ENCODE measurements around the gene RPTOR. TPM values are rescaled to one million over a fixed set of nuclear protein-coding genes. Genes with fewer than 3 reads are reported as not detected.

RPTOR gene
- total and polyA plus RNA-seq, 4 donors = 12.4 to 46.1 (median 29.7) TPM

GRCh38 chr17:80918731-80919130 is 374.1 kb downstream of the RPTOR start:
- H3K4me1 ChIP-seq (ENCODE audit: control insufficient read depth in 5 of 5, insufficient read depth in 5 of 5, low read length in 5 of 5) = peaks cover 0 to 8% (median 0%) of the 10 kb centered on the region in 5 donors
- ATAC-seq (ENCODE audit: insufficient read depth, low FRiP score) (no peak), DNase-seq (no peak)
- 90 to 95% methylated on average over 15 of the region's 15 CpGs for WGBS, 2 donors
- no peak overlapping the region for H3K4me3 ChIP-seq
- H3K27ac ChIP-seq (ENCODE audit: low read depth in 1 of 2, low read length in 1 of 2) = no peak overlapping the region
- no peaks in the 10 kb centered on the region for H3K27me3 ChIP-seq (ENCODE audit: control insufficient read depth in 3 of 3, insufficient read depth in 3 of 3, low read length in 2 of 3)
- H3K36me3 ChIP-seq (ENCODE audit: control insufficient read depth in 4 of 4, insufficient read depth in 4 of 4, low read length in 4 of 4) = peaks cover 0 to 35% (median 3%) of the 10 kb centered on the region in 4 donors
- no peaks in the 10 kb centered on the region for H3K9me3 ChIP-seq (ENCODE audit: control insufficient read depth in 4 of 4, insufficient read depth in 3 of 4, low read length in 3 of 4)
- H3K9ac ChIP-seq (ENCODE audit: insufficient read depth in 1 of 2, low read length in 2 of 2) = no peak overlapping the region
- TF ChIP-seq CTCF (IDR thresholded peaks at IDR 0.05; ENCODE audit: control extremely low read depth, extremely low read depth) = no peak

GRCh38 chr17:80919331-80920311 is 375.0 kb downstream of the RPTOR start:
- peaks cover 0 to 8% (median 0%) of the 10 kb centered on the region in 5 donors for H3K4me1 ChIP-seq (ENCODE audit: control insufficient read depth in 5 of 5, insufficient read depth in 5 of 5, low read length in 5 of 5)
- no peak for DNase-seq
- H3K27ac ChIP-seq (ENCODE audit: low read depth in 1 of 2, low read length in 1 of 2) = peak overlapping the region in 1 of 2 donors; percentile 0
- no peak for TF ChIP-seq CTCF (IDR thresholded peaks at IDR 0.05; ENCODE audit: control extremely low read depth, extremely low read depth)
- no peak overlapping the region for H3K9ac ChIP-seq (ENCODE audit: insufficient read depth in 1 of 2, low read length in 2 of 2)
- H3K27me3 ChIP-seq (ENCODE audit: control insufficient read depth in 3 of 3, insufficient read depth in 3 of 3, low read length in 2 of 3) = no peaks in the 10 kb centered on the region
- ATAC-seq (ENCODE audit: insufficient read depth, low FRiP score) = no peak
- H3K4me3 ChIP-seq = no peak overlapping the region
- peaks cover 0 to 44% (median 9%) of the 10 kb centered on the region in 4 donors for H3K36me3 ChIP-seq (ENCODE audit: control insufficient read depth in 4 of 4, insufficient read depth in 4 of 4, low read length in 4 of 4)
- H3K9me3 ChIP-seq (ENCODE audit: control insufficient read depth in 4 of 4, insufficient read depth in 3 of 4, low read length in 3 of 4) = no peaks in the 10 kb centered on the region
- 83 to 94% methylated on average over 32 to 33 of the region's 33 CpGs for WGBS, 2 donors

- ATAC-seq (ENCODE audit: insufficient read depth, low FRiP score) (no peak), DNase-seq (no peak)
- H3K9me3 ChIP-seq (ENCODE audit: control insufficient read depth in 4 of 4, insufficient read depth in 3 of 4, low read length in 3 of 4) = no peaks in the 10 kb centered on the region
- H3K9ac ChIP-seq (ENCODE audit: insufficient read depth in 1 of 2, low read length in 2 of 2) = no peak overlapping the region
- 85 to 91% methylated on average over 18 of the region's 18 CpGs for WGBS, 2 donors
- no peak overlapping the region for H3K27ac ChIP-seq (ENCODE audit: low read depth in 1 of 2, low read length in 1 of 2)
- H3K4me1 ChIP-seq (ENCODE audit: control insufficient read depth in 5 of 5, insufficient read depth in 5 of 5, low read length in 5 of 5) = peaks cover 0 to 8% (median 0%) of the 10 kb centered on the region in 5 donors
- H3K36me3 ChIP-seq (ENCODE audit: control insufficient read depth in 4 of 4, insufficient read depth in 4 of 4, low read length in 4 of 4) = peaks cover 0 to 53% (median 11%) of the 10 kb centered on the region in 4 donors
- no peaks in the 10 kb centered on the region for H3K27me3 ChIP-seq (ENCODE audit: control insufficient read depth in 3 of 3, insufficient read depth in 3 of 3, low read length in 2 of 3)
- H3K4me3 ChIP-seq = no peak overlapping the region
- TF ChIP-seq CTCF (IDR thresholded peaks at IDR 0.05; ENCODE audit: control extremely low read depth, extremely low read depth) = no peak
Observed at GRCh38 chr17:80920441-80920840, 375.8 kb downstream of the RPTOR start.

Data from lung (tissue), 12 donors.